Tibial nerve (tissue), 4 donors: ENCODE data around the gene ACTR5.

Experiments
- CTCF ChIP-seq, 5 experiments: fragments of 200-600 bp in 3 of 5; fragments of 450-650 bp in 2 of 5; sonication (generic) in 3 of 5; IDR thresholded peaks; one replicate each; pipeline ENCODE4 v1.5.1; 2016 to 2019; ENCODE audit warnings: antibody characterized with exemption in 5 of 5, mild to moderate bottlenecking in 3 of 5, moderate library complexity in 2 of 5
- EP300 ChIP-seq, 2 donors: sonication (generic); formaldehyde crosslinking; IDR thresholded peaks; one replicate each; pipeline ENCODE4 v1.6.1; 2017; ENCODE audit warnings: antibody characterized with exemption in 2 of 2, mild to moderate bottlenecking in 1 of 2
- POLR2A ChIP-seq, 2 donors: fragments of 450-650 bp; IDR thresholded peaks; one replicate each; pipeline ENCODE4 v1.6.1; 2017; ENCODE audit warnings: antibody characterized with exemption in 2 of 2, mild to moderate bottlenecking in 2 of 2, moderate library complexity in 2 of 2

DNA sequence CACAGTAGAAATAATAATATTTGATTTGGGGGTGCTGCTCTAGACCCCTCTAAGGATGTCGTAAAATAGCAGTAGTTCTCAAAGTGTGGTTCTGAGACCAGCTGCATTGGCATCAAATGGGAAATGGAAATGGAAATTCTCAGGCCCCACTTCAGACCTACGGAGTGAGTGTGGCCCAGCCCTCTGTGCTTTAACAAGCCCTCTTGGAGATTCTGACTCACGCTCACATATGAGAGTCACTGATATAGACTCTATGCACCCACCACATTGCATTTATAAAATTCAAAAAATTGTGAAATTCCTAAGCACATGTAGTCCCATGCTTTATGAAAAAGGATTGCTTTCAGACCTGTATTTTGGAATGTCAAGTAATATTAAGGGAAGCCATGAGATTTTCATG lies 43.0 kb downstream of the ACTR5 start:
- no peak for TF ChIP-seq CTCF (IDR thresholded peaks at IDR 0.05)
- no peak for TF ChIP-seq POLR2A (IDR thresholded peaks at IDR 0.05)
- no peak for TF ChIP-seq EP300 (IDR thresholded peaks at IDR 0.05)
